CD4-positive, alpha-beta T cell treated with Interleukin-21 for 1 hour (primary cell): ENCODE results near the gene OR11A1.
"Not testable (repeated sequence)": the region's sequence is repeated elsewhere in the genome, so short reads cannot be mapped to it uniquely, and the experiment has no call there.

Source experiments
- DNase-seq: peaks from one replicate; pipeline ENCODE4 v3.0.0-alpha.2; 2020

Gene OR11A1

DNA sequence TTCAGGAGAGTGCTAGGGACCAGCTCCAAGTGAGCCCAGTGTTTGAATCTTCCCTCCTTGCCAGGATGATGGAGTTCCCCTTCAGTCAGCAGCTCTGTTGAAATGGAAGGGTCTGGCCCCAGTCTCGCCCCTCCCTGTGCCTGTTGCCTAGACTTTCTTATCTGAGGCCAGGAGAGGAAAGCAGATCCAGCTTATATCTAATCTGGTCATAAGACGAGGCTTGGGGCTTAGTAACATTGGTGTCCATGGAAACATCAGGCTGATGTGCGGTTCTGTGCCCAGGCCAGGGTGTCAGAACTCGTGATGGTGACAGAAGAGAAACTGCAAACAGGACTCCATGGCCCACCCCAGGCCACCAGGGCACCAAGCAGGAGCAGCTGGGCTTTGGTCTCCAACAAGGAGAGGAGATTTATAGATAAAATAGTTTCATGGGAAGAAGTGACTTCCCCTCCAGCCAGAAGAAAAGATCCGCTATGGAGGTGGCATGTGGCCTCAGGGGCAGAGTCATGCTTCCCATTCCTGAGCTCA, 21.1 kb upstream of the OR11A1 start:
- no peak for DNase-seq

DNA sequence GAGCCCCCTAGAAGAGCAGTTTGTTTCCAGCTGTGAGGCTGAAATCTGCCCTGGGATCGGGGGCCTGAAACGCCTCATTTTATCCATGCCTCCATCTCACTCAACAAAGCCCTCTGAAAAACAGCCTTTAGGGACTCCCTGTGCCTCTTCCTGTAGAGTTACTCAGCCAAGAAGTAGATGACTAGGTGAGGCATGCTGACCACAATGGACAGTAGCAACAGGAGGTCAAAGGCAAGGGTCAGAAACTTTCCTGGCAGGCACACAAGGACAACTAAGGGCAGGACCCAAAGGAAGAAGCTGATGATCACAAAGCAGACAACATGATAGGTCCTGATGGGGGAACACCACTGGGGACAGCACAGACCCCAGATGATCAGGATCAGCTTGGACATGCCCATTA, 18.1 kb upstream of the OR11A1 start:
- no peak for DNase-seq

DNA sequence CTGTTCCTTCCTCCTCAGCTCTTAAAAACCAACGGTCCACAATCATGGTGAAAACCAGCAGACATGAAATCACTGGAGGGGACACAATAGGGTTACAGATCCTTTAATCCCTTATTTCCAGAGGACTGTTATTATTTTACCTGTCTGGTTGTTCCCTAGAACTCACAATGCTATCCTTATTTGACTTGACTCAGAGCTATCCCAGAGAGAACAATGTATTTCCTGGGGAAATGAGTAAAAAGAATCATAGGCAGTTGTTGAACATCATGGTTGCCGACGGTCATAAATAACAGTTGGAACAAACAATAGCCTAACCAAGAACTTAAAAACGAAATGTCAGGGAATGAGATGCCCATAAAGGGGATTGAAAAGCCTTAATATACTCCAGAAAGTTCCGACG, 9.4 kb upstream of the OR11A1 start:
- DNase-seq = no peak

DNA sequence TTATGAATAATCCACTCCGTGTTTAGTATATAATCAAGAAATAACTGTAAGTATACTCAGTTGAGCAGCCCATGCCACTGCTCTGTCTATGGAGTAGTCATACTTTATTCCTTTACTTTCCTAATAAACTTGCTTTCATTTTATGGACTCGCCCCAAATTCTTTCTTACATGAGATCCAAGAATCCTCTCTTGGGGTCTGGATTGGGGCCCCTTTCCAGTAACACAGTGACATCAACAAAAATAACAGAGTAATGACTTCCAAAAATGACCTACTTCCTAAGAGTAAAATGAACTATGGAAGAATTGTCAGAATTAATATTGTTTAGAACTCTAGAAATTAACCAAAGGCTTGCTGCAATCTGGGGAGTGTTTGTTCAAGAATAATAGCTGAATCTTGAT, 8.9 kb upstream of the OR11A1 start:
- DNase-seq = no peak

DNA sequence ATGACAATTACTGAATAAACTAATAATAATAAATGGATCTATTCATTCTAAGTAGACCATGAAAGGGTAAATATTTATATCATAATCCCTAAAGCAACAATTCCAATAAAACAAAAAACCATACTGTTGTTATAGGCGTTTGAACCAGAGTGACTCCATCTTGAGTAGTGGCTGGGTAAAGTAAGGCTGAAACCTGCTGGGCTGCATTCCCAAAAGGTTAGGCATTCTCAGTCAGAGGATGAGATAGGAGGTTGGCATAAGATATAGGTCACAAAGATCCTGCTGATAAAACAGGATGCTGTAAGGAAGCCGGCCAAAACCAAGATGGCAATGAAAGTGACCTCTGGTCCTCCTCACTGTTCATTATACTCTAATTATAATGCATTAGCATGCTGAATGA, 8.4 kb upstream of the OR11A1 start:
- DNase-seq = no peak

DNA sequence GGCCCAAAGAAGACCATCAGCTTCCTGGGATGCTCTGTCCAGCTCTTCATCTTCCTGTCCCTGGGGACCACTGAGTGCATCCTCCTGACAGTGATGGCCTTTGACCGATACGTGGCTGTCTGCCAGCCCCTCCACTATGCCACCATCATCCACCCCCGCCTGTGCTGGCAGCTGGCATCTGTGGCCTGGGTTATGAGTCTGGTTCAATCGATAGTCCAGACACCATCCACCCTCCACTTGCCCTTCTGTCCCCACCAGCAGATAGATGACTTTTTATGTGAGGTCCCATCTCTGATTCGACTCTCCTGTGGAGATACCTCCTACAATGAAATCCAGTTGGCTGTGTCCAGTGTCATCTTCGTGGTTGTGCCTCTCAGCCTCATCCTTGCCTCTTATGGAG, 5.2 kb upstream of the OR11A1 start:
- DNase-seq = no peak

DNA sequence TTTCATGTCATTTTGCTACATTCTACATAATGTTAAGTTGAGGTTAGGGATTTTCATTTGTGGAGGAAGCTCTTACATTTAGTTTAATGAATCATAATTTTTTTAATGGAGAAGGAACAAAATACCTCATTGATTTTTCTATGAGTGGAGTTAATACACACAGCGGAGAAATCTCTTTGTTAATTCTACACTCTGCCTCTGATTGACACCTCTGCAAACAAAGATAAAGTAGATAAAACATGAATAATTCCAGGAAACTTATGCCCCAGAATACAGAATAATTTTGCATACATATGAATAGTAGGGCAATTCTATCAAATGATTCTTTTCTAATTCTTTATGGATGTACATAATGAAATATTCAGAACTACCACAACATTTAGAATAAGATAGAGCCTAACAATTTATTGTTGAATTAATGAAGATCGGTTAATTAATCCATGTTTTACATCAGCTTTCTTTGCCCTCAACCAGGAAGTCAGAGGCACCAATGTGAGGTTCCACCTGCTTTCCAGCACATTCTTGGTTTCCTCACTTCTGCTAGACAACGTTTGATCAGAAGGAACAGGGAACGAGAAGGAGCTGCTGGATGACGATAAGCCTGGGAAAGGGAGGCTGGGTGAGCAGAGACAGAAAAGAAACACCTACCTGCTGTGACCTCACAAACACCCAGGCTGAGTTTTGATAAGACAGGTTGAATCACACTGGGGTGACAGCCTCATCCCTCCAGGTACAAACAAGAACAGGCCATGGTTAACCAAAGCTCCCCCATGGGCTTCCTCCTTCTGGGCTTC, 4.3 kb upstream of the OR11A1 start:
- no peak for DNase-seq

DNA sequence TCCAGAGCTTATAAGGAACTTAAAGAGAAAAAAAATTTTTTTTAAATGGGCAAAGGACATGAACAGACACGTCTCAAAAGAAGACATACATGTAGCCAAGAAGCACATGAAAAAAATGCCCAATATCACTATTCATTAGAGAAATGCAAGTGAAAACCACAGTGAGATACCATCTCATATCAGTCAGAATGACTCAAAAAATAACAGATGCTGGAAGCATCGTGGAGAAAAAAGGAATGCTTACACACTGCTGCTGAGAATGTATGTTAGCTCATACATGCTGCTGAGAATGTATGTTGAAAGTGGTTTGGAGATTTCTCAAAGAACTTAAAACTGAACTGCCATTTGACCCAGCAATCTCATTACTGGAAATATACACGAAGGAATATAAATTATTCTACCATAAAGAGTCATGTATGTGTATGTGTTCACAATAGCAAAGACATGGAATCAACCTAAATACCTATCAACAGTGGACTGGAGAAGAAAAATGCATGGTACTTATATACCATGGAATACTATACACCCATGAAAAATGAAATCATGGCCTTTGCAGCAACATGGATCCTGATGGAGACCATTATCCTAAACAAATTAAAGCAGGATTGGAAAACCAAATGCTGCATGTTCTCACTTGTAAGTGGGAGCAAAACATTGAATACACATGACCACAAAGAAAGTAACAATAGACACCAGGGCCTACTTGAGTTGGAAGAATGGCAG, 5.2 kb downstream of the OR11A1 start:
- DNase-seq = no peak

DNA sequence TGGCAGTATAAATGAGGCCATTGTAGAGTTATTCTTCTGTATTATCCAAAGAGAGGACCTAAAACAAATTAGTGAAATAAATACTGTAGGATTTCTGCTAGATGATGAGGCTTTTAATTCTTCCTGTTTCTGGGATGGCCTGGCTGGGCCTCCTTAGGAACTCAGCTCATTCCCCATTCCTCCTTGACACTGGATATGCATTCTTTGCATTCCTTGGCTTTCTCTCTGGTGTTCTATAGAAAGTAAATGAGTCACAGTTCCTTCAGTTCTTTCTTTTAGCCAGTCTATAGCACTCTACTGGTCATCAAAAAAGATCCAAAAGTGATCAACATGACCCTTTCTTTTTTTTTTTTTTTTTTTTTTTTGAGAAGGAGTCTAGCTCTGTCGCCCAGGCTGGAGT, 9.2 kb downstream of the OR11A1 start:
- no peak for DNase-seq

DNA sequence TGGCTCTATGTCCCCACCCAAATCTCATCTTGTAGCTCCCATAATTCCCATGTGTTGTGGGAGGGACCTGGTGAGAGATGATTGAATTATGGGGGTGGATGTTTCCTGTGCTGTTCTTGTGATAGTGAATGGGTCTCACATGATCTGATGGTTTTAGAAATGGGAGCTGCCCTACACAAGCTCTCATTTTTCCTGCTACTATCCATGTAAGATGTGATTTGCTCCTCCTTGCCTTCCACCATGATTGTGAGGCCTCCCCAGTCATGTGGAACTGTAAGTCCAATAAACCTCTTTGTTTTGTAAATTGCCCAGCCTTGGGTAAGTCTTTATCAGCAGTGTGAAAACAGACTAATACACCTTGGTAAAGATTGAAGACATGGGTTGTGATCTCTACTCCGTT, 12.8 kb downstream of the OR11A1 start:
- not testable (repeated sequence) for DNase-seq

DNA sequence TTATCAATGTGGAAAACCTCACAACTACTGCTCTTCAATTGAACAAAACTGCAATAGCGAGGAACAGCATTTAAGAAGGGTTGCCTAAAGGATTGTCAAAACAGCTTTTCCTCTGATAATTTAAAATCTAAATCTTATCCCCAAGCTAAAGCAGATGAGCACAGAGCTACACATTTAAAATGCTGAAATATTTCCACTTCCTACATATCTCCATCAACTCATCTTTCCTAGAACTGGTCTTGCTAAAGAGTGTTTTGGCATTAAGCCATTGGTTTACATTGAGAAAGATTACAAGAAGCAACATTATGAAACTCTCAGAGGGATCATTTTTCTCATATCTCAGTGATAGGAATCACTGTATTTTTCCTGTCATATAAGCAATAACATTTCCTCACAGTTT, 14.2 kb downstream of the OR11A1 start:
- DNase-seq = no peak

DNA sequence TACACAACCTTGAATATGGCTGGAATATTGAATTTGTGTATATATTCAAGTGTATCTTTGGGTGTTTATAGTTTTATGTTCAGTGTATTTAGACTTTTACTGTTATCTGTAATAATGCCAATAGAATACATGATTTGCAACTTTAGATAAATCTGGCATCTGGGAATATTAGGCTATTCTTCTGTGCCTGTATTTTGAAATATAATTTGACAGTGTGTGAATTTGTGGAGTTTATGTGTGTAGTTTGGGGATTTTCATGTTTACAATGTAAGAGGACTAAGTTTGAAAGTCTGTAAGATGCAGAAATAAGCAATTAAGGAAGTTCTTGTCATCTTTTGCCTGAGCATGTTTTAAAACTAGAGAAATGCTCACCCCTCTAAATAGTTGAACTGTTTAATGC, 17.9 kb downstream of the OR11A1 start, which contains the start of gene OR10C1:
Gene OR10C1 (plus strand): TSS at position 301 of the 400 bp plus-strand sequence. CDS start 710 bp downstream, outside the sequence.
- DNase-seq = no peak

DNA sequence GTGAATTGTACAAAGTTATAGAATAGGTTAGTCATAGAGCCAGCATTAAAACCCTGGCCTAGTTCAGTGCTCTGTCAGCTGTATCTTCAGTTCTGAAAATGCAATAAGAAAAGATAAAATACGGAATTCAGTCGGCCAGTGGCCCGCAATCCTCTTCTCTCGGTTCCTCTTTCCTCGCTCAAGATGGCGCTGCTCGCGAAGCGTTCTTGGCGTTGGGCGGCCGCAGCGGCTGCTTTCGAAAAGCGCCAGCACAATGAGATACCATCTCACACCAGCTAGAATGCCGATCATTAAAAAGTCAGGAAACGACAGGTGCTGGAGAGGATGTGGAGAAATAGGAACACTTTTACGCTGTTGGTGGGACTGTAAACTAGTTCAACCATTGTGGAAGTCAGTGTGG, 20.1 kb downstream of the OR11A1 start:
- not testable (repeated sequence) for DNase-seq

DNA sequence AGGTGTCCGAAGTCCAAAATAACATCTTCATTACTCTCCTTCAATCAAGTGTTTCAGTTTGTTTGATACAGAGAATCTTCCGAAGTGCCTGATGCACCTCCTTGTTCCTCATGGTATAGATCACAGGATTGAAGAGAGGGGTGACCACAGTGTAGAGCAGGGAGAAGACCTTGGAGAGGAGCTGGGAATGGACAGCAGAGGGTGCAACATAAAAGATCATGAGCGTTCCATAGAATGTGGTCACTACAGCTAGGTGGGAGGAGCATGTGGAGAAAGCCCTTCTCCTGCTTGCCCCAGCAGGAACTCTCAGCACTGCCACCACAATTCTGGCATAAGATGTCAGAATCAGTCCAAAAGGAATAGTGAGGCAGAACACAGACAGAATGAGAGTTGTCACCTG, 30.2 kb downstream of the OR11A1 start:
- DNase-seq = no peak

DNA sequence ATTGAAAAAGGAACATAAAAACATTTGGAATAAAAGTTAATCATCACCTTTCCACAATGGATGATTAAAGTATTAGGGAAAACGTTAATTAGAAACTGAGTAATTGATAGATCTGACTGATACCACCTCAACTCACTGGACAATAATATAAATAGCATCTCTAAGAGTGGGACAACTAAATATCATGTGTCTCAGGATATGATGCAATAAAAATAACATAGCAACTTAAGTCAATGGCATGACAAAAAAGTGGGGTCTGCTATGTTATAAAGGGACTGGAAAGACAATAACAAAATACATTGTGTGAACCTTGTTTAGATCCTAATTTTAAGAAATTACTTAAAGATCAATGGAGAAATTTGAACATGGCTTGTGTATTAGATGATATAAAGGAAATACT, 31.8 kb downstream of the OR11A1 start:
- DNase-seq = no peak

DNA sequence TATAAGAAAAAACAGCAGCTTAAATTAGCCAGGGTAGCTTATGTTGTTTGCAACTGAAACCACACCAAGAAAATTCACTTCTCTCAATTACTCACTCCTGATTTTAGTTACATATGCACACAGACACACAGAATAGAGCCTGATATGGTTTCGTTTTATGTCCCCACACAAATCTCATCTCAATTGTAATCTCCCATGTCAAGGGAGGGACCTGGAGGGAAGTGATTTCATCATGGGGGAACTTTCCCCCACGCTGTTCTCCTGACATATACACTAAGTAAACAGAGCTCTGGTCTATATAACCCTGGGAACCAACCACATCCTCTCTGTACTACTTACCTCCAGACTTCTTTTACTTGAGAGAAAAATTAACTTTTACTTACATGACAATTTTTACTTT, 32.3 kb downstream of the OR11A1 start:
- DNase-seq = no peak

DNA sequence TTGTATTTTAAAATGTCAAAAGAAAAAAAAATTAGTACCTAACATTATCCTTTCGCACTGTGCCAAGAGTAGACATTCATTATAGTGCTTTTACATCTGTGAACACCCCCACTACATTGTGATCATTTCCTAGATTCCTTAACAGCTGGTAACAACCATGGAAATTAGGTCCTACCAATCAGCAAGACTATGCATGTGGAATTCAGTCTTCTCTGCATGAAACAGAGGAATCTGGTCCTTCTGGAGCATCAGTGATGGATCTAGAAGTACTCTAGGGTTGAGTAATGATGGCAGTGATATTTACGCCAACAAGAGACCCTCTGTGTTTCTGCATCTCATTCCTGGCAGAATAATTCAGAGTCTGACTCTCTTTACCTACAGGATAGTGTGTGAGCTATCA, 32.7 kb downstream of the OR11A1 start:
- no peak for DNase-seq

DNA sequence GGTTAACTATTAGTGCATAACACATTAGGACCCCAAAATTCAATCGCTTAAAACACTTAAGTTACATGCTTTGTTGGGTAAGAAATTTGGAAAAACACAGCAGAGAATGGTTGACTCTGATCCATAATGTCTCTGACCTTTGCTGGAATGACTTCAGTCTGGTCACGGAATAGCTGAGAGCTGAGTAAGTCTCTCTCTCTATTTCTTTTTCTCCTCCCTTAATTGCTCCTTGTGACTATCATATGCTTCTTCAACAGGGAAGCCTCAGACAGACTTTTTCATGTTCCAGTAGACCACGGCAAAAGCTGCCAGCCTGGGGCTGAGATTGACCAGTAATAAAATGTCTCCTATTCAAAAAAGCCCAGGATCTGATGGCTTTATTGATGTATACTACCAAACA, 37.4 kb downstream of the OR11A1 start:
- no peak for DNase-seq

DNA sequence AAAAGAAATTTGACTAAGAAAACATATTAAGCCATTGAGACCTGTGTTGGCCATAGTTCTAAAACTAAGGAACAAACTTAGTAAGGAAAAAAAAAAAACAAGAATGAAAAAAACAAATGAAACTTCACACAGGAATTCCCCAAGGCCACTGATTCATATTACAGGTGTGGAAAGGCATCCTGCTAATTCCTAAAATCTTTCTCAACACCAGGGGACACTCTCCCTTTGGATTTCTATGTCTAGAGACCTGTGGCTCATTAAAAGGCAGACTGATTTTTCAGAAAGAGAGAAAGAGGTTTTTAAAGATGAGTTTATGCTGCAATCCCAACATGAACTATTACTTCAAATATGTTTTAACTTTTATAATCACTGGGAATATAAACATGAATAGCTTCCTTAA, 42.3 kb downstream of the OR11A1 start, which contains the start of gene OR12D1:
Gene OR12D1 (plus strand): TSS at position 341 of the 400 bp plus-strand sequence.
- no peak for DNase-seq

DNA sequence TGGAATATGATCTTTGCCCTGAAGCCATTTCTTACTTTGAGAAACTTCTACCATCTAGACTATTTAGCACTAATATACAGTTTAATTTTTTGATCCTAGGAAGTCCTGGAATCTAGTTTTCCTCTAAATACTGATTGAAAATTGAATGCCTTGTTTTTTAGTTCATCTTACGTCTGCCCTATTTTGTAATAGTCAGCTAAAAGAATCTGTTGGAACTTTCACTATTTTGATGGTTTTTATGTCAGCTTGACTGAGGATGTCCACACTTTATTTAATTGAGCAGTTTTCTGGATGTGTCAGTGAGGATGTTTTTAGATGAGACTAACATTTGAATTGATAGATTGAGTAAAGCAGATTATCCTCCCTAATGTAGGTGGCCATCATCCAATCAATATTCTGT, 53.1 kb downstream of the OR11A1 start:
- DNase-seq = no peak

DNA sequence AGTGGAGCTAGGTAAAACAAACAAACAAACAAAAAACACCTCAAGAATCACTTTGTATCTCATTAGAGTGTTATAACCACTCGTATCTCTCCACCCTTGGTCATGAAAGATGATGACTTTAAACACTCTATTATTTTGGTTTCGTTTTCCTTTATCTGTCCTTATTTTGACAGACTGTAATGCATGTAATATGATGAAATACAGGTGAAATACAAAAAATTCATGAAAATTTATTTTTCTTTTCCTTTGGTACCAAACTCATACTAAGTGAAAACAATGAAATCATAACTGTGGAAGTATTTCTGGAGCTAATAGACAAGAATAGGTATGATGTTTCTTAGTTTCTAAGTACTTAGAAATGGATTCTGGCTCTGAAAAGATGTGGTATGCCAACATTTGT, 57.3 kb downstream of the OR11A1 start:
- no peak for DNase-seq

DNA sequence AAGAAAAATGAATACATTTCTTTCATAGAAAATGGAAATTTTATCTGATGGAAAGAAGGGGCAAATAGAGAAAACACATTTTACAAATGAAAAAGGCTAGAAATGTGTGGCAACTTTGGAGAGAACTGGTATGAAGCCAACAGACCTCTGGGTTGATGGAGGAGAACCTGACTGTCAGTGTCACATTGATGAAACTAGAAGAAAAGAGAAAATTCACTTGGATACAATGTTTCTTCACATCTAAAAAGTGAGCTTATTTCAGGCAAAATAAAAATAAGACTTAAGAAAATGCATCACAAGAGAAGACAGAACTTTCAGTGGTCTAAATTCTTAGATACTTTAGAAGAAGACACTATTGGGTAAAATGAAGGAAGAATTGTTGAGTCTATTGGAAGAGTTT, 61.5 kb downstream of the OR11A1 start, which contains the start of gene OR12D2:
Gene OR12D2 (plus strand): TSS at position 301 of the 400 bp plus-strand sequence. CDS start 1,069 bp downstream, outside the sequence.
- no peak for DNase-seq

DNA sequence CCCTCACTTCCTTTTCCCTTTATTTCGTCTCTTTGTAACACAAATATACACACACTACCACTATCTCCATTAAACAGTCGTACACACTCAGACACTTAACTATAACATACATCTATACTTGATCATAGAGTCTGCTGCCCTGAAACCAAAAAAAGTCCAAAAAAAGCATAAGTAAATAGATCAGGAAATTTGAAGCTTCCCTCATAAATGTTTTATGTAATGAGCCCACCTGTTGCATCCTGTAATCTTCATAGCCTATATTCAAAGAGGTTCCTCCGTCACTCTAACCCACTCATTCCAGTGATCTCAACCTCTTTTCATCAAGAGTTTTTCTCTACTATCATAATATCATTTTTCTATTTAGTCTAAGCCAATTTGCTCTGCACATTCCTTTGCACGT, 68.3 kb downstream of the OR11A1 start:
- DNase-seq = no peak

DNA sequence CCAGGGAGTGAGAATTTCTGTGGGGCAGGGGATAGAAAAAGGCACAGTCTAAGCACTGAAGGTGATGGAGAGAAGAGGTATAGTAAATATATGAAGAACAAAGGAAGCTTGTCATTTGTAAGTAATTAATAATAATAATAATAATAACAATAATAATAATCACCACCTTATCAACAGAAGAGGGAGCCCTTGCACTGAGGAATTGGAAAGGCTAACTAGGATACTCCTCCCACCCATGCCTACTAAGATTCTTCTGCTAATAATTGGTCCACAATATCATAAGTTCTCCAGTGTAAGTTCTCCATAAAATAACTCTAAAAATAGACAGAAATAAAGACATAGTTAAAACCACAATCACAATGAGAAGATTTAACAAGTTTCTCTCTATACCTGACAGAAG, 80.9 kb downstream of the OR11A1 start:
- no peak for DNase-seq
